Measurements from ENCODE around the gene IGFL3. TPM values are rescaled to one million over a fixed set of nuclear protein-coding genes. Genes with fewer than 3 reads are reported as not detected.

Gene IGFL3
- total RNA-seq, 1 donor from 2014 or later: not detected

GRCh38 chr19:46076951-46077814, 47.3 kb downstream of the IGFL3 start:
- peak; percentile 79 for TF ChIP-seq CTCF (IDR thresholded peaks at IDR 0.05; ENCODE audit: unreplicated experiment)
- DNase-seq (ENCODE audit: low spot score in 2 of 2, unreplicated experiment in 2 of 2): peak; percentile 64 to 82
- Mint-ChIP-seq H3K36me3 (no peaks in the 10 kb centered on the region), H3K9me3 (no peaks in the 10 kb centered on the region), H3K4me1 (peaks cover 9% of the 10 kb centered on the region), H3K27ac (no peak overlapping the region), H3K4me3 (peak overlapping the region; percentile 80), H3K27me3 (ENCODE audit: low read depth) (peaks cover 61% of the 10 kb centered on the region)

GRCh38 chr19:46076031-46076880, 48.2 kb downstream of the IGFL3 start:
- Mint-ChIP-seq H3K27ac (no peak overlapping the region), H3K9me3 (no peaks in the 10 kb centered on the region), H3K36me3 (no peaks in the 10 kb centered on the region), H3K4me3 (peak overlapping the region; percentile 80), H3K4me1 (peaks cover 9% of the 10 kb centered on the region), H3K27me3 (ENCODE audit: low read depth) (peaks cover 67% of the 10 kb centered on the region)
- peak; percentile 27 for TF ChIP-seq CTCF (IDR thresholded peaks at IDR 0.05; ENCODE audit: unreplicated experiment)
- DNase-seq (ENCODE audit: low spot score in 2 of 2, unreplicated experiment in 2 of 2): no peak

- Mint-ChIP-seq H3K4me1 (peaks cover 30% of the 10 kb centered on the region), H3K27me3 (ENCODE audit: low read depth) (peaks cover 62% of the 10 kb centered on the region), H3K4me3 (no peak overlapping the region), H3K27ac (no peak overlapping the region), H3K36me3 (no peaks in the 10 kb centered on the region), H3K9me3 (no peaks in the 10 kb centered on the region)
- DNase-seq (ENCODE audit: low spot score in 2 of 2, unreplicated experiment in 2 of 2): no peak
- no peak for TF ChIP-seq CTCF (IDR thresholded peaks at IDR 0.05; ENCODE audit: unreplicated experiment)
Observed at GRCh38 chr19:46073268-46073922, 51.1 kb downstream of the IGFL3 start.

Other genes starting within 250 kb of the IGFL3 start
- 33.8 to 34.6 TPM (median 34.1 TPM) in 3 replicates for gene IRF2BP1, start 238.5 kb downstream of the IGFL3 start, total RNA-seq
- 10.4 to 11.5 TPM (median 10.9 TPM) in 3 replicates for gene MYPOP, start 222.1 kb downstream of the IGFL3 start, total RNA-seq
- gene NANOS2, start 209.9 kb downstream of the IGFL3 start, total RNA-seq: not detected in 3 replicates
- gene NOVA2, start 150.8 kb downstream of the IGFL3 start, total RNA-seq: 0.51 to 1.2 TPM (median 0.67 TPM) in 3 replicates
- gene CCDC61, start 129.2 kb downstream of the IGFL3 start, total RNA-seq: 21.5 to 24.9 TPM (median 22.3 TPM) in 3 replicates
- gene PGLYRP1, start 101.6 kb downstream of the IGFL3 start, total RNA-seq: not detected in 3 replicates
- 1.8 to 2.8 TPM (median 2.4 TPM) in 3 replicates for gene IGFL4, start 83.7 kb downstream of the IGFL3 start, total RNA-seq
- 2.0 to 3.7 TPM (median 3.7 TPM) in 3 replicates for gene IGFL2, start 23.6 kb upstream of the IGFL3 start, total RNA-seq
- 0.29 TPM in 1 of 3 replicates, not detected in the others for gene IGFL1, start 105.1 kb upstream of the IGFL3 start, total RNA-seq
- gene HIF3A, start 172.4 kb upstream of the IGFL3 start, total RNA-seq: 164 to 175 TPM (median 165 TPM) in 3 replicates
- gene PPP5C, start 222.4 kb upstream of the IGFL3 start, total RNA-seq: 80.6 to 86.4 TPM (median 85.2 TPM) in 3 replicates